Measurements from ENCODE around the gene PIK3AP1.

PIK3AP1 gene

GRCh38 chr10:96720422-96721206, at the start of gene PIK3AP1:
Gene PIK3AP1, minus strand, starts transcription at chr10:96720514. Its CDS starts 120 bp downstream, at chr10:96720394.
- TF ChIP-seq CTCF (IDR thresholded peaks at IDR 0.05; ENCODE audit: control insufficient read depth, insufficient read depth, low read depth, low read length, missing control alignments) = no peak
- peak within 1 kb of the TSS; percentile 35 for H3K4me3 ChIP-seq (ENCODE audit: control insufficient read depth, low read depth, low read length)
- DNase-seq (ENCODE audit: low read depth) = no peak

- DNase-seq (ENCODE audit: low read depth) = no peak
- no peak for TF ChIP-seq CTCF (IDR thresholded peaks at IDR 0.05; ENCODE audit: control insufficient read depth, insufficient read depth, low read depth, low read length, missing control alignments)
Measured at GRCh38 chr10:96768136-96768535, 47.8 kb upstream of the PIK3AP1 start.

GRCh38 chr10:96767611-96768010, 47.3 kb upstream of the PIK3AP1 start:
- no peak overlapping the region for H3K4me3 ChIP-seq (ENCODE audit: control insufficient read depth, low read depth, low read length)
- no peak for TF ChIP-seq CTCF (IDR thresholded peaks at IDR 0.05; ENCODE audit: control insufficient read depth, insufficient read depth, low read depth, low read length, missing control alignments)
- DNase-seq (ENCODE audit: low read depth) = no peak

More at GRCh38 chr10:96768136-96768535, 47.8 kb upstream of the PIK3AP1 start:
- no peak overlapping the region for H3K4me3 ChIP-seq (ENCODE audit: control insufficient read depth, low read depth, low read length)

- DNase-seq (ENCODE audit: low read depth) = no peak
- H3K4me3 ChIP-seq (ENCODE audit: control insufficient read depth, low read depth, low read length) = no peak overlapping the region
- peak; percentile 95 for TF ChIP-seq CTCF (IDR thresholded peaks at IDR 0.05; ENCODE audit: control insufficient read depth, insufficient read depth, low read depth, low read length, missing control alignments)
Measured at GRCh38 chr10:96765406-96766240, 45.3 kb upstream of the PIK3AP1 start.

- DNase-seq (ENCODE audit: low read depth) = no peak
- TF ChIP-seq CTCF (IDR thresholded peaks at IDR 0.05; ENCODE audit: control insufficient read depth, insufficient read depth, low read depth, low read length, missing control alignments) = no peak
- no peak overlapping the region for H3K4me3 ChIP-seq (ENCODE audit: control insufficient read depth, low read depth, low read length)
Measured at GRCh38 chr10:96764425-96765060, 44.2 kb upstream of the PIK3AP1 start.

GRCh38 chr10:96758423-96758822, 38.1 kb upstream of the PIK3AP1 start:
- no peak for DNase-seq (ENCODE audit: low read depth)
- no peak overlapping the region for H3K4me3 ChIP-seq (ENCODE audit: control insufficient read depth, low read depth, low read length)
- TF ChIP-seq CTCF (IDR thresholded peaks at IDR 0.05; ENCODE audit: control insufficient read depth, insufficient read depth, low read depth, low read length, missing control alignments) = no peak
